HG03103 (cell line): Measurements from ENCODE around the gene APOD.
A peak's percentile ranks its signal among the peaks of the same experiment; 100 is the strongest.

Experiments
- ATAC-seq: cut with Tn5 transposase; IDR thresholded peaks from one replicate; pipeline ENCODE4 v1.9.1; 2021; ENCODE audit warnings: low read depth; ENCODE audit not compliant: unreplicated experiment

The APOD gene

DNA sequence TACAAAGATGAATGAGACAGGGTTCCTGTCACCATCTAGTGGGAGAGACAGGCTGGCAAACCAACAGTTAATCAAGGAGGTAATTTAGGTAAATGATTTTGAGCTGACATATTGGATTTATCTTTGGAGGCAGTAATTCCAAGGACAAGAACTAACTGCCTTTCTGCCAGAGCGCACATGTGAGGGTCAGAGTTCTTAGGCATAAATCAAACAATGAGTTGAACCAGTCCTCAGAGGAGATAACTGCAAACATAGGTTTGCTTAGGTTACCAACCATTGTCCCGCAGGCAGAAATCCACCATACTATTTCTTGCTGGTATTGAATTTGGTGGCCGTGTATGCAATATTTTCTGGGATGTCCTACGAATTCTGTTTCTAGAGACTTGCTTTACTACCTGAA lies 26.4 kb downstream of the APOD start:
- no peak for ATAC-seq

DNA sequence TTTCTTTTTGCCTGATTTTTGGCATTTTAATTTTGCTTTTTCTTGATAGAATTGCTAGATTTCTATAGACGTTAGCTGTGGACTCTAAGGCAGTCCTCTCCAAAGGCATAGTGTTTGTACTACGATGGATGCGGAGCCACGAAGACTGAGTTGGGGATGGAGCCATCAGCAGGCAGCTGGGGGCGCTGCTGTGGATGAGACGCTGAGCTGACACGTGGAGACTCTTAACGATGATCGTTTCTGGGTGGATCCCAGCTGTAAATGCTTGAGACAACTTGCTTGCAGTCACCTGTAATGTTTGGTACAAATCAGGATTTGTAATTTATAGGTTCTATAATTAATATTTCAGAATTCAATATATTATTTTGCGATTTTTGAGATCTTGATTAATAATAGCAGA lies 27.4 kb downstream of the APOD start:
- no peak for ATAC-seq

GRCh38 chr3:195555110-195555509 lies 28.6 kb downstream of the APOD start:
- no peak for ATAC-seq

- ATAC-seq: no peak
Measured at GRCh38 chr3:195554458-195554857, 29.3 kb downstream of the APOD start.

DNA sequence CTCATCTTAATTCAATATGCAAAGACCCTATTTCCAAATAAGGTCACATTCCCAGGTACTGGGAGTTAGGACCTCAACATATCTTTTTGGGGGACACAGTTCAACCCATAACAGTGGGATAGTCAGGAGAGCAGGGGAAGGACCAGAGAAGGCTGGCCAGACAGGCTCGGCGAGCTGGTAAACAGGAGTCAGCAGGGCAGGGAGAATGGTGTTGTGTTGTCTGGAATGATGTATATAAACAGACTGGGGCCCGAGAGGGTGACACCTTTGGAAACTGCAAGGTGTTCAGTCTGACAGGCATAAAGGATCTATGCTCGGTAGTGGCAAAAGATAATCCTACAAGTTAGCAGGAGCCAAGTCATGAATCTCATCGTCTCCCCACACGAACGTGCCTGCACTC lies 30.5 kb downstream of the APOD start:
- no peak for ATAC-seq

DNA sequence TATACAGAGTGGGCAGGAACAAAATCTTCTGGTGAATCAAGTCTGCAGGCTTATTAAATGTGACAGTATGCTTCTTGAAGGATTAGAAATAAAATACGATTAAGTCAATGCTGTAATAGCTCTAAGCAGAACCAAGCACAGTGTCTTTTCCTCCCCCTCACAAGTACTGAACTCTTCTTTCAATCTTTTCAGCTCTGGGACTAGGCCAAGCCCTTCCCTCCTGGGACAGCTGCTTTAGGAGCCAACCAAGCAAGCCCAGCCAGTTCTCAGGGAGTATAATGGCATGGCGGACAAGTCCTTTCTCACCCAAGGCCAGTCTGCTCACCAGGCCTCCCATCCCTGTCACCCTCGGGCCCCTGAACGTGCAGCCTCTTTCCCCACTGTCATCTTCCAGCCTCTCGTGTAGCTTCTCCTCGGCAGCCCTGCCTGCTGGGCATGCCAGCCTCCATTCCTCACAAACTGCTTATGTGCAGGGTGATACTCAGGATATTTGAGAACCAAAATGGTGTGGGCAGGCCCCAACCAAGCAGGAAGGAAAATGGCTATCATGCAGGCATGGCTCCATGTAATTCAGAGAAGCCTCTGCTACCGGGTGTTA lies 32.3 kb downstream of the APOD start:
- no peak for ATAC-seq

DNA sequence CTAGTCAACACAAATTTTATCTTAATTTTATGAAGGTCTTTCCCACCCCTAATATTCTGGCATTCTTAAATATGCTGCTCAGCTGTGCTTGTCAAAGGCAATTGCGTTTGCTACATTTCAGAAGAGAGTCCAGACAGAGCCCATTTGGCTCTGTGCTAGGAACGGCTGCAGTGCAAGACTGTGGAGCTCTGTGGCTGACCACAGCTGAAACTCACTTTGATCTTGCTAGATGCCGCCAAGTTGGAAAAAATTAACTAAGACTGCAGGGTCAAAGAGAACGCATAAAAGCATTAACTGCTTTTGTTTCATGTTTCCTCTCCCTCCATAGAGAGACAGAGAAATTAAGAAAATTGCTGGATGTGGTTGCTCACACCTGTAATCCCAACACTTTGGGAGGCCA lies 33.0 kb downstream of the APOD start:
- ATAC-seq: no peak

- ATAC-seq: no peak
Measured at GRCh38 chr3:195549931-195550519, 33.7 kb downstream of the APOD start.

DNA sequence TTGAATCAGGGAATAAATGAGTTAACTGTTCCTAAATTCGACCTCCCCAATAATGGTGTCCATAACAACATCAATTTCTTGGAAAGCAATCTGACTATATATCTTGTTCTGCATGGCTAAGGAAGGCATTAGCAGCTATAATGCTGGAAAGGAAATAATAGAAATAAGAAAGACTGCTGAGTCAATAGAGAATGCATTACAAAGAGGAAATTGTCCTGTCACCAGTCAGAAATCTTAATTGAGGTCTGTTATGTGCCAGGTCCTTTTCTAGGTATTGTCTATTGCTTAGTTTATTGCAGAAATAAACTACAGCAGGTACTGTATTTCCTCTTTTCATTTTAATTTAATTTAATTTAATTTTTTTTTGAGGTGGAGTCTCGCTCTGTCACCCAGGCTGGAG lies 34.8 kb downstream of the APOD start:
- ATAC-seq: no peak

DNA sequence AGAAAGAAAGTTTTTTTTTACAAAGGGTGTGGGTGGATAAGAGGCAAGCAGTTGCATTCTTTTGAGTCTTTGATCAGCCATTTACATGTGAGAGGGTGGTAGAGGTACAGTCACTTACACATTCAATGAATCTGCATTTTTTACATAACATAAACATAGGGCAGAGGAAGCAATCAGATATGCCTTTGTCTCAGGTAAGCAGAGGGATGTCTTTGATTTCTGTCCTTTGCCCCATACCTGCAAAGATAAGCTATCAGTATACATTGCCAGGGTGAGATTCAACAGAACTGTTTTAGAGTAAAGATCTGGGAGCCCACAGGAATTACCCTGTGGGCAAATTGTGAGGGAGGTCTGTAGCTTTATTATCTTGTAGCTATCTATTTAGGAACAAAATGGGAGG lies 35.2 kb downstream of the APOD start:
- no peak for ATAC-seq

DNA sequence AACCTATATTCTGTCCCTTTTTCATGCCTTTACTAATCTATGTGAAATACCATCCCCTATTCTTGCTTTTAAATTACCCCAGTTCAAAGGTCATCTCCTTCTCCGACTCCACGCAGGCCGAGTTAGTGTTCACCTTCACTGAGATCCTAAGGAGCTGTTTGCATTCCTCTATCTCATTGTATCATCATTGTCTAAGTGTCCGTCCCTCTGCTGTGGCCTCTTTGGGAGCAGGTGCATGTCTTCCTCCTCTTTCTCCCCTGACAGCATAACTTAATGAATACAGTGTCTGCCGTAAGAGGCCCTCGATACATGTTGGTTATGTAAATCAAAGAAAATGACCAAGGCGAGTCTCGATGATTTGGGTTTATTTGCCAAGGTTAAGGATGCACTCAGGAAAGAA lies 35.7 kb downstream of the APOD start:
- ATAC-seq: no peak

DNA sequence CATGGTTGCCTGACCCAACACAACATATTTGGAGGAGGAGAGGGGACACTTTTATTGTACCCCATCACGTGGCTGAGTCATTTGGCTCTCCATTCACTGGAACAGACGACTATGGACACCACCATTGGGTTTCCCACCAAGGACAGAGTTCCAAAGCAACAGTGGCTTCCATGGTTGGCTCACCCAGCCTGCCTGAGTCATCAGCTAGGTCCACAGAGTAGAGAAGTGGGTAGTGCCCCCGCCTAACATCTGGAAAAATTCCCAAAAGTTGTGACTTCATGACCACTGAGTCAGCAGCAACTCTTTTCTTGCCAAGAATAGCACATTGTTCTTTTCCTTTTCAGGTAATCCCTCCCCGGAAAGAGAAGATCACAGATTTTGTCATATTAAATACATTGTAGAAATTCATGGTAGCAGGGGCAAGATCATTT lies 37.6 kb downstream of the APOD start:
- ATAC-seq: no peak

- ATAC-seq: no peak
Measured at GRCh38 chr3:195544634-195545033, 39.1 kb downstream of the APOD start.

DNA sequence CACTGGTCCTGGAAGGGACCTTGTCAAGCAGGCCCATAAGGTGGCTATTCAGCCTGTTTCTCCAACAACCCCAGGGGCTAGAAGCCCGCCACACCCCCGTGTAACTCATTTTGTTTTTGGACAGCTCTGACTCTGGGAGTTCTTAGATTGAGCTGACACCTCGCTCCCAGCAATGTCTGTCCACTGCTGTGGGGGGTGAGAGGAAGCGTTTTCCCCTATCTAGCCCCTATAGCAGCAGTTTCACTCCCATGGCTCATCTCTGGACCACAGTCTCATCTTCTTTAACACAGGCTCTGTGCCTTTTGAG lies 39.6 kb downstream of the APOD start:
- ATAC-seq: no peak

DNA sequence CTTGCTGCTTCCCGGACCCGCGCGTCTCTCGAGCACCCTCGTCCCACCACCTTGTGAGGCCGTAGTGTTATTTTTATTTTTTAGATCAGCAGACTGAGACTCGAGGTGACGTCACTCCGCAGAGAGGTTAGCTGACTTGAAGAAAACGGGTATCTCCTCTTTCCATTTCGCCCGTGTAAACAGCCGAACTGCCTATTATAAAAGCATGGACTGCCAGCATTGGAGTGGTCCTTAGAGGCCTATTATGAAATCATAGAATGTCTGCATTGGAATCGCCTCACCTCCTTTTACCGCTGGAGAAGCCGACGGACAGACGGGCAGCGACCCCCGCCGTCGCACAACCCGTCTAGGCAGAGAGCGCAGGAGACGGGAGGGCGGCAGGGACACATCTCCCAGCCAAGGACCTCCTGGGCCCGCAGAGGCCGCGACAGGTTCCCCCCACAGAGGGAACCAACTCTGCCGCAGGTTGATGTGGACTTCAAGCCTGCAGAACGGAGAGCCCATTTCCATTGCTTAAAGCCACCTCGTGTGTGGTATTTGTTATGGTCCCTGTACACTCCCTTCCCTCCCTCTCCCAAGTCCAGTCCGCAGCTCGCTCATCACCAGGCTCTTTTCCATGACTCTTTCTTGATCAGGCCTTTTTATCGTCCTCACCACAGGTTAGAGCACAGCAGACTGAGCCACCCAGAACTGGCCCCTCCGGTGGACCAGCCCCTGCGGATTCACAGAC lies 40.1 kb downstream of the APOD start:
- no peak for ATAC-seq

DNA sequence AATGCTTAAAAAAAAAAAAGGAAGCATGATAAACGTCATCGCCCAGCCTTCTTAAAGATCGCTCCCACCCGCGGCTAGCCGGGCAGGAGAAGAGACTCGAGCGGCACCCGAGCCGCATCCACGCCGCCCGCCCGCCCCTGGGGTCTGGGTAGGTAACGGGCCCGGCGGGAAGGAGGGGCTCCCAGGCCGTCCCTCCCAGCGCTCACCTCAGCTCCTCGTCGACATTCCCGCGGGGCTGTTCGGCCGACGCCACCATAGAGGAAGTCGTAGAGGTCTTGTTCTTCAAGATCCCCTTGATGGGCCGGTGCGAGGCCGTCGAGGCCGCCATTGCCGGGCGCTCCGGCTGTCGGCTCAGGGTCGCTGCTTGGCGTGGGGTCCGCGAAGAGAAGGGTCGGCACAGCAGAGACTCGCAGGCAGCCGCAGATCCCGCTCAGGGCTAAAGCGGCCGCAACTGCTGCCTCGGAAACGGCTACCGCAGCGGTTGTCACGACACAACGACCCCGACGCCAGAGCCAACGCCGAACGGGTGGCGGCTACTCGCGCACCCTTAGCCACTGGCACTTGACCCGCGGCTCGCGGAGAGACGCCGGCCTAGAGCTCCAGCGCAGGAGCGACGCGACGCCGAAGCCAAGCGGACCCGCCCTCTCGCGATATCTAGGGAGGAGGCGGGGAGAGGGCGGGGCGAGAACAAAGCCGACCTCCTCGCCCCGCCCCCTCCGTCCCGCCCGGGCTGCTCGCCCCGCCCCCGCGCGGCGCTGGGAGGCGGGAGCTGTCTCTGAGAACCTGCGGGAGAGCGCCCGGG lies 40.8 kb downstream of the APOD start, which contains the start of gene PPP1R2:
Gene PPP1R2, minus strand, starts transcription at position 628 of the 802 bp plus-strand sequence. Its CDS starts 300 bp downstream, at position 328.
- ATAC-seq: peak; percentile 60

DNA sequence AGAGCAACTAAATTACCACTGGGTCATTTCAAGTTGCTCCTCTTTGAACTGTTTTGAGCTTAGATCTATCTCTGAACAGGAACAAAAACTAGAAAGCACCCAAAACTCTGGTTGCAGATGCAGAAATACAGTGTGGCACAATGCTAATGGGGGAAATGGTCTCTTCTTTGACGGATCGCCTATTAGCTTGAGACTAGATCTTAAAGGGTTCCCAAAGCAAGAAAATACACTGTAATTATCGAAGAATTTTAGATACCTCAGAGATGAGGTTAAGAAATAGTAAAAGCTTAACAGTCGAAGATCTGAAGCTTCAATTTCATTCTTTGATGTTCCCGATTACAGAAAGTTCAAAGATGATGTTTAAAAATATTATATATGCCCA lies 41.4 kb downstream of the APOD start:
- ATAC-seq: no peak

GRCh38 chr3:195540511-195540910 lies 43.2 kb downstream of the APOD start:
- ATAC-seq: no peak

DNA sequence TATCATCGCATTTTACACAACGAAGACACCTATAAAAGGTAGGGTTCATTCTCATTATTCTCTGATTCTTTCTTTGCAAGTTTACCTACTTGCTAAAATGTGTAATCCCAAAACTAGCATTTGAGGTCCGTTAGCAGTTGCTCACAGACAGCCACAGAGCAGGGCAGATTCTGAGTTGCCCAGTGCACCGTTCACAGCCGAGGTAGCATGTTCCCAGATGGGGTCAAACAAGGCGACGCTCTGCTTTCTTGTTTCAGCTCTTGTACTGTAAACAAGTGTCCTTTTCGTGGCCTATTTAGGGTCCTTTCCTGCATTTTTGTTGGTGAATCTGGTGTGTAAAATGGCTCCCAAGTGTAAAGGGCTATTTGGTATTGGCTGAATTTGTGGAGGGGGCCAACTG lies 43.7 kb downstream of the APOD start:
- ATAC-seq: no peak

DNA sequence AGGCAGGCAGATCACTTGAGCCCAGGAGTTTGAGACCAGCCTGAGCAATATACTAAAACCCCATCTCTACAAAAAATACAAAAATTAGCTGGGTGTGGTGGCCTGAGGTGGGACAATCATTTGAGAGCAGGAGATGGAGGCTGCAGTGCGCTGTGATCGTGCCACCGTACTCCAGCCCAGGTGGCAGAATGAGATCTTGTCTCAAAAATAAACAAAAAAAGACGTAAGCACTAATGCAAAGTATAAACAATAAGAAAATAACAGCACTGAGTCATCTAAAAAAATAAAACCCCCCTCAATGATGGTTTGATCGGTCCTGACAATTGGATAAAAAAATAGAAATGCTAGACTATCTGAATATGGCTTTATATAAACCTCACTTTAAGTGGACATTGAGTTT lies 44.3 kb downstream of the APOD start:
- no peak for ATAC-seq

GRCh38 chr3:195537995-195538394 lies 45.7 kb downstream of the APOD start:
- no peak for ATAC-seq
